GM18951 (cell line): Measurements from ENCODE around the gene GRIK5.
"Not testable (repeated sequence)": the region's sequence is repeated elsewhere in the genome, so short reads cannot be mapped to it uniquely, and the experiment has no call there.

Experiments
- POLR2A ChIP-seq: IDR thresholded peaks from 4 replicates; pipeline ENCODE4 v1.6.1; 2011; ENCODE audit warnings: mild to moderate bottlenecking; ENCODE audit not compliant: insufficient read length, insufficient read depth; ENCODE audit errors: extremely low read depth
- in situ Hi-C: fragments of 300-500 bp; cut with MboI; formaldehyde crosslinking; loops from one replicate; pipeline ENCODE4 v1.12.0; 2022; ENCODE audit warnings: low sequenced_read_pairs, mixed read lengths, inconsistent platforms; ENCODE audit not compliant: unreplicated experiment

GRIK5 gene

GRCh38 chr19:42018503-42019193 is 51.4 kb downstream of the GRIK5 start:
- in situ Hi-C loops, result no loop called here
- no peak for TF ChIP-seq POLR2A

- in situ Hi-C loops, result no loop called here
These were observed 53.0 kb downstream of the GRIK5 start for GRCh38 chr19:42017040-42017439.

GRCh38 chr19:42012747-42013146 is 57.3 kb downstream of the GRIK5 start:
- in situ Hi-C loops, result not testable (repeated sequence)

More at GRCh38 chr19:42017040-42017439, 53.0 kb downstream of the GRIK5 start:
- no peak for TF ChIP-seq POLR2A

- in situ Hi-C loops, result no loop called here
- TF ChIP-seq POLR2A, result no peak
These were observed 59.5 kb downstream of the GRIK5 start for GRCh38 chr19:42010245-42011126.

GRCh38 chr19:42006569-42006968 is 63.4 kb downstream of the GRIK5 start:
- no peak for TF ChIP-seq POLR2A
- in situ Hi-C loops, result no loop called here

- in situ Hi-C loops, result no loop called here
- TF ChIP-seq POLR2A, result no peak
These were observed 64.5 kb downstream of the GRIK5 start for GRCh38 chr19:42005504-42005903.

- no peak for TF ChIP-seq POLR2A
- in situ Hi-C loops, result no loop called here
These were observed 66.3 kb downstream of the GRIK5 start for GRCh38 chr19:42003506-42004294.

- TF ChIP-seq POLR2A, result no peak
- in situ Hi-C loops, result no loop called here
These were observed 70.2 kb downstream of the GRIK5 start for GRCh38 chr19:41999878-42000208.

GRCh38 chr19:41999071-41999877 is 70.7 kb downstream of the GRIK5 start:
- TF ChIP-seq POLR2A, result no peak

GRCh38 chr19:41998246-41999020 is 71.6 kb downstream of the GRIK5 start:
- in situ Hi-C loops, result no loop called here
- no peak for TF ChIP-seq POLR2A

More at GRCh38 chr19:41999071-41999877, 70.7 kb downstream of the GRIK5 start:
- in situ Hi-C loops, result no loop called here

- TF ChIP-seq POLR2A, result no peak
- in situ Hi-C loops, result no loop called here
These were observed 72.2 kb downstream of the GRIK5 start for GRCh38 chr19:41997851-41998229.
